Measurements from ENCODE around the gene FANK1.

- TF ChIP-seq POLR2AphosphoS5 (IDR thresholded peaks at IDR 0.05; ENCODE audit: low read depth, low read length) (no peak), POLR2A (IDR thresholded peaks at IDR 0.05; ENCODE audit: low read depth, low read length) (no peak), TAF1 (IDR thresholded peaks at IDR 0.05; ENCODE audit: borderline replicate concordance, low read depth, low read length) (no peak)
Observed at GRCh38 chr10:126015413-126015812, 119.0 kb downstream of the FANK1 start.
